ENCODE data around the gene NSD2.

- TF ChIP-seq FOXK2 (IDR thresholded peaks at IDR 0.05) (no peak), BHLHE40 (IDR thresholded peaks at IDR 0.05; ENCODE audit: borderline replicate concordance) (no peak), NFRKB (IDR thresholded peaks at IDR 0.05) (no peak), SP1 (IDR thresholded peaks at IDR 0.05) (no peak), ELF4 (IDR thresholded peaks at IDR 0.05) (no peak), TARDBP (IDR thresholded peaks at IDR 0.05) (no peak), FOXA1 (IDR thresholded peaks at IDR 0.05) (no peak)
These were observed 119.9 kb downstream of the NSD2 start for GRCh38 chr4:1991087-1991486.
